Keratinocyte (primary cell): Measurements from ENCODE around the gene NDUFA12.

Experiments used
- CTCF ChIP-seq, 3 experiments: IDR thresholded peaks in 1 of 3; conservative IDR thresholded peaks in 1 of 3; optimal IDR thresholded peaks in 1 of 3; 2 replicates in 2 of 3; 3 replicates in 1 of 3; pipeline versions ENCODE3 to v1.5.1; 2011; ENCODE audit warnings: low read length in 3 of 3, mild to moderate bottlenecking in 3 of 3, moderate library complexity in 2 of 3, control low read depth in 1 of 3, inconsistent platforms in 1 of 3; ENCODE audit not compliant: insufficient read depth in 2 of 3; ENCODE audit errors: extremely low read depth in 1 of 3
- EZH2 ChIP-seq: IDR thresholded peaks from one replicate; pipeline ENCODE4 v1.6.1; 2012; ENCODE audit warnings: inconsistent platforms, mild to moderate bottlenecking, low read length, moderate library complexity

GRCh38 chr12:94971923-94972322, 31.6 kb downstream of the NDUFA12 start:
- no peak for TF ChIP-seq CTCF (optimal IDR thresholded peaks at IDR 0.05 in 1 of 3, IDR thresholded peaks at IDR 0.05 in 1 of 3, conservative IDR thresholded peaks at IDR 0.05 in 1 of 3; ENCODE audit: extremely low read depth in 1 of 3, insufficient read depth in 2 of 3, low read length in 3 of 3)
- no peak for TF ChIP-seq EZH2
